ENCODE measurements around the gene MS4A10.
A peak's percentile ranks its signal among the peaks of the same experiment; 100 is the strongest.

The MS4A10 gene

GRCh38 chr11:60803273-60803936 lies 18.3 kb downstream of the MS4A10 start:
- Histone ChIP-seq H3K9ac (no peak overlapping the region), H3K4me3 (no peak overlapping the region), H3K9me3 (replicated peaks in 1 of 11) (no peaks in the 10 kb centered on the region), H3K27ac (no peak overlapping the region), H3K36me3 (no peaks in the 10 kb centered on the region), H3K4me2 (no peak overlapping the region), H3K4me1 (peaks cover 0 to 45% (median 36%) of the 10 kb centered on the region in 10 experiments; a peak in 16 of 20 replicates), H3K27me3 (no peaks in the 10 kb centered on the region), H4K20me1 (no peaks in the 10 kb centered on the region)
- TF ChIP-seq Cebpa-rat (IDR thresholded peaks at IDR 0.05) = no peak

GRCh38 chr11:60809249-60809648 lies 24.1 kb downstream of the MS4A10 start:
- no peaks in the 10 kb centered on the region for H4K20me1 ChIP-seq
- no peaks in the 10 kb centered on the region for H3K27me3 ChIP-seq
- no peak for TF ChIP-seq Cebpa-rat (IDR thresholded peaks at IDR 0.05)
- peak overlapping the region in 4 of 11 experiments; percentile 14 to 84 (median 56); a peak in 6 of 22 replicates for H3K4me2 ChIP-seq
- H3K9ac ChIP-seq = no peak overlapping the region
- peaks cover 11 to 23% (median 20%) of the 10 kb centered on the region in 11 experiments; a peak in 21 of 22 replicates for H3K9me3 ChIP-seq (replicated peaks in 1 of 11)
- no peak overlapping the region for H3K4me3 ChIP-seq
- peaks cover 16 to 61% (median 51%) of the 10 kb centered on the region in 10 experiments for H3K4me1 ChIP-seq
- no peaks in the 10 kb centered on the region for H3K36me3 ChIP-seq
- H3K27ac ChIP-seq = peak overlapping the region in 1 of 11 experiments; percentile 13; a peak in 1 of 22 replicates

- Histone ChIP-seq H3K36me3 (no peaks in the 10 kb centered on the region), H3K27ac (peak overlapping the region in 1 of 11 experiments; percentile 72; a peak in 1 of 22 replicates), H3K9me3 (replicated peaks in 1 of 11) (peaks cover 11 to 27% (median 23%) of the 10 kb centered on the region in 11 experiments; a peak in 21 of 22 replicates), H3K4me2 (peak overlapping the region in 8 of 11 experiments; percentile 30 to 87 (median 80); a peak in 11 of 22 replicates), H3K4me1 (peaks cover 16 to 61% (median 51%) of the 10 kb centered on the region in 10 experiments), H3K4me3 (no peak overlapping the region), H3K9ac (no peak overlapping the region), H3K27me3 (no peaks in the 10 kb centered on the region), H4K20me1 (no peaks in the 10 kb centered on the region)
- TF ChIP-seq Cebpa-rat (IDR thresholded peaks at IDR 0.05) = no peak
Measured at GRCh38 chr11:60809691-60810090, 24.6 kb downstream of the MS4A10 start.

- no peaks in the 10 kb centered on the region for H4K20me1 ChIP-seq
- H3K36me3 ChIP-seq = no peaks in the 10 kb centered on the region
- TF ChIP-seq Cebpa-rat (IDR thresholded peaks at IDR 0.05) = no peak
- H3K27ac ChIP-seq = peak overlapping the region in 6 of 11 experiments; percentile 59 to 76 (median 72); a peak in 9 of 22 replicates
- H3K9me3 ChIP-seq (replicated peaks in 1 of 11) = peaks cover 11 to 29% (median 23%) of the 10 kb centered on the region in 11 experiments; a peak in 21 of 22 replicates
- H3K4me2 ChIP-seq = peak overlapping the region in 9 of 11 experiments; percentile 65 to 87 (median 80); a peak in 18 of 22 replicates
- H3K9ac ChIP-seq = peak overlapping the region in 4 of 11 experiments; percentile 48 to 68 (median 57); a peak in 4 of 22 replicates
- no peak overlapping the region for H3K4me3 ChIP-seq
- no peaks in the 10 kb centered on the region for H3K27me3 ChIP-seq
- peaks cover 16 to 61% (median 51%) of the 10 kb centered on the region in 10 experiments for H3K4me1 ChIP-seq
Measured at GRCh38 chr11:60810151-60810550, 25.0 kb downstream of the MS4A10 start.

GRCh38 chr11:60810569-60810968 lies 25.4 kb downstream of the MS4A10 start:
- H3K9me3 ChIP-seq (replicated peaks in 1 of 11) = peaks cover 11 to 32% (median 23%) of the 10 kb centered on the region in 11 experiments; a peak in 21 of 22 replicates
- peak overlapping the region in 9 of 11 experiments; percentile 2 to 68 (median 48); a peak in 12 of 22 replicates for H3K9ac ChIP-seq
- H4K20me1 ChIP-seq = no peaks in the 10 kb centered on the region
- peak overlapping the region in 9 of 11 experiments; percentile 22 to 76 (median 63); a peak in 17 of 22 replicates for H3K27ac ChIP-seq
- no peaks in the 10 kb centered on the region for H3K36me3 ChIP-seq
- H3K4me3 ChIP-seq = no peak overlapping the region
- TF ChIP-seq Cebpa-rat (IDR thresholded peaks at IDR 0.05) = no peak
- peaks cover 16 to 60% (median 51%) of the 10 kb centered on the region in 10 experiments for H3K4me1 ChIP-seq
- H3K4me2 ChIP-seq = peak overlapping the region; percentile 58 to 87 (median 79)
- H3K27me3 ChIP-seq = no peaks in the 10 kb centered on the region

GRCh38 chr11:60813324-60813723 lies 28.2 kb downstream of the MS4A10 start:
- Histone ChIP-seq H3K4me2 (peak overlapping the region in 1 of 11 experiments; percentile 9; a peak in 1 of 22 replicates), H3K36me3 (no peaks in the 10 kb centered on the region), H4K20me1 (no peaks in the 10 kb centered on the region), H3K4me1 (peaks cover 16 to 35% (median 29%) of the 10 kb centered on the region in 10 experiments), H3K27me3 (no peaks in the 10 kb centered on the region), H3K9me3 (replicated peaks in 1 of 11) (peaks cover 27 to 53% (median 40%) of the 10 kb centered on the region in 11 experiments), H3K9ac (no peak overlapping the region), H3K4me3 (no peak overlapping the region), H3K27ac (no peak overlapping the region)
- no peak for TF ChIP-seq Cebpa-rat (IDR thresholded peaks at IDR 0.05)

- Histone ChIP-seq H3K4me3 (no peak overlapping the region), H3K27ac (no peak overlapping the region), H3K27me3 (no peaks in the 10 kb centered on the region), H3K9ac (no peak overlapping the region), H3K9me3 (replicated peaks in 1 of 11) (peaks cover 27 to 53% (median 40%) of the 10 kb centered on the region in 11 experiments), H3K4me2 (no peak overlapping the region), H4K20me1 (no peaks in the 10 kb centered on the region), H3K36me3 (no peaks in the 10 kb centered on the region), H3K4me1 (peaks cover 16 to 31% (median 27%) of the 10 kb centered on the region in 10 experiments)
- no peak for TF ChIP-seq Cebpa-rat (IDR thresholded peaks at IDR 0.05)
Measured at GRCh38 chr11:60814112-60814511, 29.0 kb downstream of the MS4A10 start.

- H3K9me3 ChIP-seq (replicated peaks in 1 of 11) = peaks cover 27 to 53% (median 40%) of the 10 kb centered on the region in 11 experiments
- H3K36me3 ChIP-seq = no peaks in the 10 kb centered on the region
- no peaks in the 10 kb centered on the region for H4K20me1 ChIP-seq
- peaks cover 2 to 10% (median 5%) of the 10 kb centered on the region in 10 experiments; a peak in 18 of 20 replicates for H3K4me1 ChIP-seq
- no peak for TF ChIP-seq Cebpa-rat (IDR thresholded peaks at IDR 0.05)
- H3K4me3 ChIP-seq = peak overlapping the region in 1 of 10 experiments; percentile 8; a peak in 1 of 20 replicates
- H3K27ac ChIP-seq = no peak overlapping the region
- H3K4me2 ChIP-seq = no peak overlapping the region
- no peak overlapping the region for H3K9ac ChIP-seq
- no peaks in the 10 kb centered on the region for H3K27me3 ChIP-seq
Measured at GRCh38 chr11:60816590-60817157, 31.5 kb downstream of the MS4A10 start.

- Histone ChIP-seq H3K36me3 (no peaks in the 10 kb centered on the region), H3K4me2 (no peak overlapping the region), H4K20me1 (no peaks in the 10 kb centered on the region), H3K9me3 (replicated peaks in 1 of 11) (peaks cover 20 to 42% (median 31%) of the 10 kb centered on the region in 11 experiments), H3K9ac (no peak overlapping the region), H3K27me3 (no peaks in the 10 kb centered on the region), H3K4me1 (peaks cover 0 to 19% (median 14%) of the 10 kb centered on the region in 10 experiments; a peak in 17 of 20 replicates), H3K4me3 (no peak overlapping the region), H3K27ac (no peak overlapping the region)
- TF ChIP-seq Cebpa-rat (IDR thresholded peaks at IDR 0.05) = no peak
Measured at GRCh38 chr11:60818057-60818456, 32.9 kb downstream of the MS4A10 start.

All from BLaER1 treated with 17β-estradiol and CSF1 and Interleukin-3, amounts not matched to agents 10 nM and 100 nM (cell line).